ENCODE results near the gene C19orf44. TPM values are rescaled to one million over a fixed set of nuclear protein-coding genes. Genes with fewer than 3 reads are reported as not detected.
A peak's percentile ranks its signal among the peaks of the same experiment; 100 is the strongest.
"Not testable (repeated sequence)": the region's sequence is repeated elsewhere in the genome, so short reads cannot be mapped to it uniquely, and the experiment has no call there.

The C19orf44 gene
- total RNA-seq (2022) (9.0 and 9.2 TPM in 2 replicates), Bru-seq, nascent RNA (percentile 52 among the genes with signal in this experiment), BruChase-seq, experiment 1, labeled RNA remaining after a 6-hour chase (percentile 53 among the genes with signal in this experiment), BruChase-seq, experiment 2, labeled RNA remaining after a 2-hour chase (percentile 55 among the genes with signal in this experiment)
- long read RNA-seq, transcript C19orf44-201 (9 exons, 3,427 nt): major isoform, 10 of 18 reads
- long read RNA-seq, partial matches to known transcripts: 1 of 18 reads
- long read RNA-seq, other reads (novel, unspliced or antisense): 7 of 18 reads

- no peaks in the 10 kb centered on the region for H3K9me3 Mint-ChIP-seq (ENCODE audit: unreplicated experiment)
- ChIA-PET POLR2A (interaction anchor here (0.5 to 1.8 kb wide), 13 partner anchors 14 to 1067 kb away, joined by 3 to 10 read pairs (median 4); partner anchors contain the start of gene MED26), CTCF (interaction anchor here (0.6 to 0.9 kb wide), 4 partner anchors 26 to 1185 kb away, joined by 3 to 4 read pairs (median 3); no protein-coding TSS in a partner anchor)
- DNase-seq (ENCODE audit: unreplicated experiment): peak; percentile 100
- no peak for TF ChIP-seq CTCF (IDR thresholded peaks at IDR 0.05; ENCODE audit: unreplicated experiment)
- H3K27ac Mint-ChIP-seq (ENCODE audit: low read depth, unreplicated experiment): peak within 1 kb of the TSS; percentile 98
- no TSS peak for BruUV-seq (replicated peaks)
- H3K4me3 Mint-ChIP-seq (ENCODE audit: unreplicated experiment): peak within 1 kb of the TSS; percentile 100
- H3K4me1 Mint-ChIP-seq (ENCODE audit: insufficient read depth, unreplicated experiment): no peaks in the 10 kb centered on the region
- no peaks in the 10 kb centered on the region for H3K27me3 Mint-ChIP-seq (ENCODE audit: insufficient read depth, unreplicated experiment)
- intact Hi-C loops (cut with micrococcal nuclease): no loop called here
- peaks cover 9% of the 10 kb centered on the region for H3K36me3 Mint-ChIP-seq (ENCODE audit: insufficient read depth, unreplicated experiment)
These were observed at the start of gene C19orf44, which contains the start of gene CALR3 for GRCh38 chr19:16495982-16496612. Gene C19orf44 (plus strand): TSS chr19:16496394. CDS start chr19:16500793, 4,399 bp downstream. Gene CALR3 (minus strand): TSS chr19:16496167. CDS start chr19:16496129, 38 bp downstream.

- peaks cover 14% of the 10 kb centered on the region for H3K36me3 Mint-ChIP-seq (ENCODE audit: insufficient read depth, unreplicated experiment)
- BruUV-seq (replicated peaks): no TSS peak
- POLR2A ChIA-PET: interaction anchor here (1.1 to 1.2 kb wide), 2 partner anchors 18 to 24 kb away, joined by 3 to 4 read pairs; no protein-coding TSS in a partner anchor
- TF ChIP-seq CTCF (IDR thresholded peaks at IDR 0.05; ENCODE audit: unreplicated experiment): no peak
- H3K27me3 Mint-ChIP-seq (ENCODE audit: insufficient read depth, unreplicated experiment): no peaks in the 10 kb centered on the region
- H3K4me3 Mint-ChIP-seq (ENCODE audit: unreplicated experiment): peak overlapping the region; percentile 17
- no peak overlapping the region for H3K27ac Mint-ChIP-seq (ENCODE audit: low read depth, unreplicated experiment)
- DNase-seq (ENCODE audit: unreplicated experiment): peak; percentile 63
- CTCF ChIA-PET: interaction anchor here (0.6 kb wide), 1 partner anchor 20 kb away, joined by 3 read pairs; no protein-coding TSS in a partner anchor
- H3K9me3 Mint-ChIP-seq (ENCODE audit: unreplicated experiment): no peaks in the 10 kb centered on the region
- peaks cover 22% of the 10 kb centered on the region for H3K4me1 Mint-ChIP-seq (ENCODE audit: insufficient read depth, unreplicated experiment)
- intact Hi-C loops (cut with micrococcal nuclease): no loop called here
These were observed 49.3 kb upstream of the C19orf44 start for GRCh38 chr19:16446724-16447368.

- CTCF ChIA-PET: interaction anchor here (0.5 to 0.7 kb wide), 4 partner anchors 20 to 566 kb away, joined by 3 to 6 read pairs (median 3); no protein-coding TSS in a partner anchor
- BruUV-seq (replicated peaks); H3K9me3 Mint-ChIP-seq (ENCODE audit: unreplicated experiment); DNase-seq (ENCODE audit: unreplicated experiment); POLR2A ChIA-PET; H3K27me3 Mint-ChIP-seq (ENCODE audit: insufficient read depth, unreplicated experiment); H3K4me3 Mint-ChIP-seq (ENCODE audit: unreplicated experiment); intact Hi-C loops (cut with micrococcal nuclease): not testable (repeated sequence)
- H3K27ac Mint-ChIP-seq (ENCODE audit: low read depth, unreplicated experiment): peak overlapping the region; percentile 43
- H3K36me3 Mint-ChIP-seq (ENCODE audit: insufficient read depth, unreplicated experiment): peaks cover 23% of the 10 kb centered on the region
- H3K4me1 Mint-ChIP-seq (ENCODE audit: insufficient read depth, unreplicated experiment): peaks cover 20% of the 10 kb centered on the region
These were observed 47.3 kb upstream of the C19orf44 start for GRCh38 chr19:16448872-16449271.

- ChIA-PET CTCF (interaction anchor here (0.6 to 0.7 kb wide), 3 partner anchors 32 to 565 kb away, joined by 3 read pairs; no protein-coding TSS in a partner anchor), POLR2A (interaction anchor here (0.9 kb wide), 1 partner anchor 15 kb away, joined by 3 read pairs; no protein-coding TSS in a partner anchor)
- Mint-ChIP-seq H3K27me3 (ENCODE audit: insufficient read depth, unreplicated experiment) (no peaks in the 10 kb centered on the region), H3K4me1 (ENCODE audit: insufficient read depth, unreplicated experiment) (peaks cover 16% of the 10 kb centered on the region), H3K4me3 (ENCODE audit: unreplicated experiment) (no peak overlapping the region), H3K9me3 (ENCODE audit: unreplicated experiment) (no peaks in the 10 kb centered on the region), H3K27ac (ENCODE audit: low read depth, unreplicated experiment) (peak overlapping the region; percentile 43), H3K36me3 (ENCODE audit: insufficient read depth, unreplicated experiment) (peaks cover 23% of the 10 kb centered on the region)
- no peak for TF ChIP-seq CTCF (IDR thresholded peaks at IDR 0.05; ENCODE audit: unreplicated experiment)
- no peak for DNase-seq (ENCODE audit: unreplicated experiment)
- no TSS peak for BruUV-seq (replicated peaks)
- intact Hi-C loops (cut with micrococcal nuclease): no loop called here
These were observed 46.7 kb upstream of the C19orf44 start for GRCh38 chr19:16449330-16449961.

Measured in MCF 10A (cell line).